ENCODE measurements around the gene DIO3.

GRCh38 chr14:101552786-101553231 lies 8.5 kb upstream of the DIO3 start:
- TF ChIP-seq EGR1 (IDR thresholded peaks at IDR 0.05) (no peak), YY1 (IDR thresholded peaks at IDR 0.05; ENCODE audit: low read depth) (no peak), TAF1 (IDR thresholded peaks at IDR 0.05; ENCODE audit: low read depth) (no peak), REST (IDR thresholded peaks at IDR 0.05; ENCODE audit: low read depth) (no peak)
